22Rv1 (cell line): ENCODE data around the gene TWIST2.

Experiments
- H3K27ac ChIP-seq: fragments of 450-650 bp; 2 replicates; pipeline ENCODE4 v1.5.1; 2017
- ZFX ChIP-seq: fragments of 450-650 bp; IDR thresholded peaks from 2 replicates; pipeline ENCODE4 v1.6.1; 2017; ENCODE audit warnings: antibody characterized with exemption, borderline replicate concordance
- TF ChIP-seq, protein P1 (sequence below): fragments of 450-650 bp; IDR thresholded peaks from 2 replicates; pipeline ENCODE4 v1.5.1; 2017; ENCODE audit warnings: mild to moderate bottlenecking

Gene TWIST2

DNA sequence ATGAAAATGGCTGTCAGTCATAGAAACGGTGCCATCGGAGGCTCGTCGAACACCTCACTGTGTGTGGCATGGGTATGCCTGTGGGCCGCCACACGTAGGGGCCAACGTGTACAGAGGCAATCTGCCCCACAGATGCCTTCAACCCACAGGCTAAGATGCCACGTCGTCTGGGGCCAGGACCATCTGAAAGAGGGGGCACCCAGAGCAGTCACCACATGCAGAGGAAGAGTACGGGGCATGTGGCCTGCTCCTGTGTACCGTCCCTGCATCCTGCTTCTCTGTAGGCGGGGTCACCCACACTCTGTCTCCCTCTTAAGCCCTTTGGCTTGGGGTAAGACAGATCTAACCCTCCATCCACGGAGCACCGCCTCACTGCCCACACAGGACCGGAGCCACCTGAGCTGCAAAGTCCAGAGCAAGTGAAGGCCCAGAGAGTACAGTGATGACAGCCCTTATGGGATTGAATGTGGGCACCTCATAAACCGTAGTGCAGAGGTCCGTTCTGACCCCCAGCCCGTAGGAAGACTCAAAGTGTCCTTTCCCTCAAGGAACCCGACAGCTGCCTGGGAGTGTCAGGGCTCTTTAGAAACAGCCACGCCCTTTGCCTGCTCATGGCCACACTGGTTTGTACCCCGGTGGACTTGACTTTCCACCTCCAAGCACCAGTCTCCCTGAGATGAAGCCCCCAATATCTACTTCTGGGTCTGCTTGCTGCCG is 66.2 kb downstream of the TWIST2 start:
- H3K27ac ChIP-seq, result no peak overlapping the region
- no peak for TF ChIP-seq ZFX
- TF ChIP-seq, protein P1, sequence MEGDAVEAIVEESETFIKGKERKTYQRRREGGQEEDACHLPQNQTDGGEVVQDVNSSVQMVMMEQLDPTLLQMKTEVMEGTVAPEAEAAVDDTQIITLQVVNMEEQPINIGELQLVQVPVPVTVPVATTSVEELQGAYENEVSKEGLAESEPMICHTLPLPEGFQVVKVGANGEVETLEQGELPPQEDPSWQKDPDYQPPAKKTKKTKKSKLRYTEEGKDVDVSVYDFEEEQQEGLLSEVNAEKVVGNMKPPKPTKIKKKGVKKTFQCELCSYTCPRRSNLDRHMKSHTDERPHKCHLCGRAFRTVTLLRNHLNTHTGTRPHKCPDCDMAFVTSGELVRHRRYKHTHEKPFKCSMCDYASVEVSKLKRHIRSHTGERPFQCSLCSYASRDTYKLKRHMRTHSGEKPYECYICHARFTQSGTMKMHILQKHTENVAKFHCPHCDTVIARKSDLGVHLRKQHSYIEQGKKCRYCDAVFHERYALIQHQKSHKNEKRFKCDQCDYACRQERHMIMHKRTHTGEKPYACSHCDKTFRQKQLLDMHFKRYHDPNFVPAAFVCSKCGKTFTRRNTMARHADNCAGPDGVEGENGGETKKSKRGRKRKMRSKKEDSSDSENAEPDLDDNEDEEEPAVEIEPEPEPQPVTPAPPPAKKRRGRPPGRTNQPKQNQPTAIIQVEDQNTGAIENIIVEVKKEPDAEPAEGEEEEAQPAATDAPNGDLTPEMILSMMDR, result no peak

DNA sequence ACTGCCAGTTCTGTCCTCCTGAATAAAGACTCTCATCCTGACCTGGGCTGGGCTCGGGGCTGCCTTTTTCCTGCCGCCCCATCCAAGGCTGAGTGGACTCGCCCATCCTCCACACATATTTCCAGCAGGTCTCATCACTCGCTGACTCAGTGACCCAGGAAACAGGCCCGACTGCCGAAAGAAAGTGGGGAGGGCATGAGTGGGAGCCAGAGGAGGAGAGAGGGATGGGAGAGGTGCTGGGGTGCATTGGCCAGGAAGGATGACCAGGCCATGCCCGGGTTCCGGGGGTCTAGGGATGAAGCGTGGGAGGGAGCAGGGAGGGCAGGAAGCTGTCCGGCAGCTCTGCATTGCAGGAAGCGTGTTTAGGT is 66.7 kb downstream of the TWIST2 start:
- no peak overlapping the region for H3K27ac ChIP-seq
- TF ChIP-seq ZFX, result no peak
- TF ChIP-seq, protein P1, result no peak

DNA sequence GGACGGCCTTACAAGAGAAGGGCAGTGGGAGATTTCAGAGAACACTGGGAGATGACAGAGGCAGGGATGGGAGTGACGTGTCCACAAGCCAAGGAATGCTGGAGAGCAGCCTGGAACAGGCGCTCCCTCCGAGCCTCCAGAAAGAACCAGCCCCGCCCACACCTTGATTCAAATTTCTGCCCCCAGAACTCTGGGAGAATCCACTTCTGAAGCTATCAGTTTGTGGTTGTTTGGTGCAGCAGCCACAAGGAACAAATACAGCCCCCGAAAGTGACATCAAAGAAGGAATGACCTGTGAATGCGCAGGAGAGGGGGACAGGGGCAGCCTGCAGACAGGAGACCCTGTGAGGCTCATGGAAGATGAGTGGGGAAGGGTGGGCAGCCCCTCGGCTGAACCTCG is 67.3 kb downstream of the TWIST2 start:
- TF ChIP-seq, protein P1, result no peak
- TF ChIP-seq ZFX, result no peak
- H3K27ac ChIP-seq, result no peak overlapping the region

DNA sequence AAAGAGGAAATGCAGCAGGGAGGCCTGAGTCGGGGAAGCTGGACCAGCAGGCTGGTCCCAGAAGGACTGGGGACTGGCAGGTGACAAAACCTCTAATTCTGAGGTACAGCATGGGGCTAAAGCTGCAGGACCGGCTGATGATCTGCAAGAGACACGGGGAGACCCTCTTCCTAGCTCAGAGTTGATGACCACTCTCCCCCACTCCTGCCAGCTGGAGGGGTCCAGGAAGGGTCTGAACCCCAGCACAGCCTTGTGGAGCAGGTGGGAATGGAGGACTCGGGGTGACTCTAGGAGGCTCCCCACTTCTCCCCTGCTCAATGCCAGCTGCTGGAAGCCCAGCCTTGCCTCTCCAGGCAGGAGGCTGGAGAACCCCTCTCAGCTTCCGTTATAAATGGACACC is 67.7 kb downstream of the TWIST2 start:
- no peak for TF ChIP-seq ZFX
- TF ChIP-seq, protein P1, result no peak
- no peak overlapping the region for H3K27ac ChIP-seq

DNA sequence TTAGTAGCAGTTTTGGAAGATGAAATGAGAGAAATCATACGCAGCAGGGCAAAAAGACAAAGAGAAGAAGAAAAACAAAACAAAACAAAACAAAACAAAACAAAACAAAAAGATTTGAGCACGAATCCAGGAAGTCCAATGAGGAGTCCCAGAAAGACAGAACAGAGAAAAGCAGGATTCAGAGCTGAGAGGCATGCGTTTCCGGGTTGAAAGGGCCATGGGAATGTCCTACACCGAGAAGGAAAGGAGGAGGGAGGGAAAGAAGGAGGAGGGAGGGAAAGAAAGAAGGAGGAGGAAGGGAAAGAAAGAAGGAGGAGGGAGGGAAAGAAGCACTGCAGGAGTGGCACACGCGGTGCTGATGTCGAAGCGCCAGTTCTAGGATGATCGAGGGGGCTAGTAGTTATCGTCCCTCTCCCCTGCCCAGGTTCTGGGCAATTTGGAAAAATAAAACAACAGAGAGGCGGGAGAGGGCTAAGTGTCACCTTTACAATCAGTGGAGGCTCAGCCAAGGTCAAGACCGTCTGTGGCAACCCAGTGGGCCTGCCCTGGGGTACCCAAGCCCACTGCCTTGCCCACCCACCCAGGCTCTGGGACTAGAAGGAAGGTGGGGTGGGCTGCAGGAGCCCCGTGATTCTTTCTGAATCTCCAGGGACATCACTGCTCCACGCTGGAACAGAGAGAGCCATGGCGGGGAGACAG is 68.4 kb downstream of the TWIST2 start:
- TF ChIP-seq, protein P1, result no peak
- no peak for TF ChIP-seq ZFX
- no peak overlapping the region for H3K27ac ChIP-seq

DNA sequence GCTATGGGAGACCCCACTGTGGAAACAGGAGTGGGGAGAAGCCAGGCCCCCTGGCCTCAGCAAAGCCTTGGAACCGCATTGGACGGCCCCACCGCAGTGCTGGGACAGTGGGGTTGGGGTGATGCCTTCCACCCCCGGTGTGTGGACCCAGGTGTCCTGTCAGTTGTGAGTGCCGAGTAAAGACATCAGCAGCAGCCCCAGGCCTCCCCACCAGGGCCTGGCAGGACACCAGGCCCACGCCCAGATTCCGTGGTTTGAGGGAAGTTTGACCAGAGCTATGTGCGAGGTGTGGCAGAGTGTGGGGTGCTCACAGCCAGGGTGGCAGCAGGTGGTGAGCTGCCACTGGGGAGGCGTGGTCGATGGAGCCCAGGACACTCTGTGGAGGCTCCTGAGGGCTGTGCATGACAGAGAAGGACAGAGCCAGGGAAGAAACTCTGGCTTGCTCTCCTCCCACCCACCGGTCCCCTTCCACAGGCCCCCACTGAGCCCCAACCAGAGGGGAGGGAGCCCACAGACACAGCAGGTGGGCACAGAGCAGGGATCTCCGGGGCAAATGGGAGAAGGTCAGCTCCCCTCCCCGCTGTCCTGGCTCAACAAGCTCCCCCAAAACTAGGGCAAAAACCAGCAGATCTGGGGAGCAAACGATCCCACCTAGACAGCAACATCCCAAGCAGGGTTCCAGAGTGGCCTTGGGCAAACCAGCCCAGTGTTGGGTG is 69.1 kb downstream of the TWIST2 start:
- TF ChIP-seq ZFX, result no peak
- TF ChIP-seq, protein P1, result no peak
- H3K27ac ChIP-seq, result no peak overlapping the region

DNA sequence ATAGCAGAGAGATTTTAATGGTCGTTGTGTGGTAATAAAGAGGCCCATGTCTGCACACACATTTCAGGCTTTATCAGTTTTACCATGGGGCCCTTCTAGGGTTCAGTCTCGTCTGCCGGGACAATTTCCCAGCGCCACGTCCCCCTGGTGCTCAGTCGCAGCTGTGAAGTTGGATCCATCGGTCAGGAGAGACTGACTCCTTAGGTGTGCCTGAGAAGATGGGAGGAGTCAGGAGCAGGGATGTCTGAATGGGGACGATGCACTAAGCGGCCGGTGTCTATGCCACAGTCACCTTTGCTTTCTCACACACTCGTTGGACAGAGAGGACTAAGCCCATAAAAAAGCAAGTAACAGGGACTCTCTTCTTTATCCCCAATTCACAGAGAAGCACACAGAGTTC is 71.4 kb downstream of the TWIST2 start:
- H3K27ac ChIP-seq, result no peak overlapping the region
- TF ChIP-seq ZFX, result no peak
- TF ChIP-seq, protein P1, result no peak
